GM19468 (cell line): ENCODE data around the gene ANXA2.
A peak's percentile ranks its signal among the peaks of the same experiment; 100 is the strongest.

Experiments used
- ATAC-seq: cut with Tn5 transposase; IDR thresholded peaks from one replicate; pipeline ENCODE4 v1.9.1; 2021; ENCODE audit warnings: mild to moderate bottlenecking, moderate library complexity, moderate number of reproducible peaks; ENCODE audit not compliant: unreplicated experiment; ENCODE audit errors: extremely low read depth

ANXA2 gene

DNA sequence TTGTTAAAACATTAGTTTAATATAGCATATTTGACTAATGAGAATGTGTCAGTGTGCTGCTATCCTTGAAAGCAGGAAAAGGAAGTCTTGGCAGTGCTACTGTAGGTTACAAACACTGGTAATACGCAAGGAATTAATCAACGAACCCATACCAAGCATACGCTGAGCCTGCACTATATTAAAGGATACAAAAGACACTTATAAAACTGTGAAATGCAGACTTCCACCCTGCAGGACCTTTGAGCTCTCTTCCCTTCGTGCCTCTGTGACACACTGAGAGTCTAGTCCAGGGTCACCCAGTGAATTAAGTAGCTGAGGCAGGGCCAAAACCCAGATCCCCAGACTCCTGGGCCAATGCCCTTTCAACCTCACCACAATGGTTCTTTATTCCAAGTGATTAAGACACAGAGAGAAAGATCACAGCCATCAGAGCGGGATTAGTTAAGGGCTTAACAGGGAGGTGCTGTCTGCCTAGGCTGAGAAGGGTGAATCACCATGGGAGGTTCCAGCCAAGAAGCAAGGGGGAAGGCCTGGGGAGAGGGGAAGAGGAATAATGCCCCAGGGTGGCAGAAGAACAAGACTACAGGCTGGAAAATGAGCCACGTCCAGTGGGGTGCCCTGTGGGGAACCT lies 6.8 kb downstream of the ANXA2 start:
- ATAC-seq, result no peak

DNA sequence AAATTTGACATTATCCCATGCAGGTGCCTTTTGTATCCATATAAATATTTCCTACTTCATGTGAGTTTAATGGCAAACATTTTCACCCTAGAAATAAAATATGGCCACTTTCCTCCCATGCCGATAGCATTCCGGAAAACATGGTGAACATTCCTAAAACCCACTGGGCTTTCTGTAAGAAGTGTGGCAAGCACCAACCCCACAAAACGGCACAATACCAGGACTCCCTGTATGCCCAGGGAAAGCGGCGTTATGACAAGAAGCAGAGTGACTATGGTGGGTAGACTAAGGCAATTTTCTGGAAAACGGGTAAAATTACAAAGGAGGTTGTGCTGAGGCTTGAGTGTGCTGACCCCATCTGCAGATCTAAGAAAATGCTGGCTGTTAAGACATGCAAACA lies 7.6 kb downstream of the ANXA2 start:
- ATAC-seq, result no peak

DNA sequence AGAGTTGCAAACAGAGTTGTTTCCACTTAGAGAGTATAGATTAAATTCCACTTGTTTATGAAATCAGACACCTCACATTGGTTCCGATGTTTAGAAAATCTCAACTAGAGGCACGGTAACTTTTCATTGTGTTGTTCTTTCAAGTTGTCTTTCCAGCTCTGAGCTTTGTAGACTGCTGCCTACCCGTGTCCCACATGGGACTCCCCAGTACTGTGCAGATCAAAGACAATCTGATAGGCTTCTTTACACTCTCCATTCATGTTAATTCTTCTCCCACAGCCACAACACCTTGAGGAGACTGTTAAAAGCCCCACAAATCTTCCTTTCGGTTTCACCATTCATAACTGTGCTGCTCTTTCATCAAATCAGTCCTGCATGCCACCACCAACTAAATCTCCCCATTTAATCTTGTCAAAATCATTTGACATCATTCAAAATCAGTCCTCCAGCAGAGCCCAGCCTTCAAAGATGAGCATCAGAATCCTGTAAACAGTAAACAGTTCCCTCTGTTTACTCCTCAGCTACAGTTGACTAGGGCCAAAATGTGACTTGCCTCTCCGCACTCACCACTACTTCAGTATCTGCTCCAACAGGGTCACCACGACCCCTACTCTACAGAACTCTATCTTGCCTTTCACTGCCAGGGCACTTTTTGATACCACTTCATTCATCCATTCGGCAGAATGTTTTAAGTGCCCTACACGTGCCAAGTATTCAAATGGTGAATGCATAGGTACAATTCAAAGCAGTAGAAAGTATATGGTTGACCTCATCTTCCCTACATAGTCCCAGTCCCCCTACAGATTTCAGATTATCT lies 8.3 kb downstream of the ANXA2 start:
- peak; percentile 51 for ATAC-seq

DNA sequence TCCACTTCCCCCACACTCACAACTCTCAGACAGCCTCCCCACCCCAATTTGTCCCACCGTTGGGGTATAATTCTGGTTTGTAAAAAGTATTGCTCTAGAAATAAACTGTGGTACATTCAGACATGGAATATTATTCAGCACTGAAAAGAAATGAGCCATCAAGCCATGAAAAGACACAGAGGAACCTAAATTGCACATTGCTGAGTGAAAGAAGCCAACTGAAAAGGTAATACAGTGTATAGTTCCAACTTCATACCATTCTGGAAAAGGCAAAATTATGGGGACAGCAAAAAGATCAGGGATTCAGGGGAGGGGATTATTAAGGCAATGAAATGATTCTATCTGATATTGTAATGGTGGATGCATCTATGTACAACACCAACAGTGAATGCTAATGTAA lies 10.5 kb downstream of the ANXA2 start:
- ATAC-seq, result no peak

DNA sequence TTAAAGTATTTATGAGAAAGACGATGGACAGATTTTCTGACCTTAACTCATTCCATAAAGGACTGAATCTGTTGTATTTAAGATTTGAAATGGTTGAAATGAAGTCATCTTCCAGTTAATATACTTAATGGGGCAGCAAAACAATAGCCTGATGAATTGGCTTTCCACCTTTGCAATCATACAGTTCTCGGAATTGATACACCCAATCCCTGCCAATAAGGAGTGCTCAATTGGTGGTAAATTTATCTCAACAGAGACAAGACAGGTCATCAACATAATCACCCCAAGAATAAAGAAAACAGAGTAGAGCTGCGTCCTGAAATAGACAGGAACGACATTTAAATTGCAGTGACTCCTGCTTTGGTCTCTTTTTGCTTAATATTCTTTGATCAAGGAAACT lies 11.2 kb downstream of the ANXA2 start:
- no peak for ATAC-seq

DNA sequence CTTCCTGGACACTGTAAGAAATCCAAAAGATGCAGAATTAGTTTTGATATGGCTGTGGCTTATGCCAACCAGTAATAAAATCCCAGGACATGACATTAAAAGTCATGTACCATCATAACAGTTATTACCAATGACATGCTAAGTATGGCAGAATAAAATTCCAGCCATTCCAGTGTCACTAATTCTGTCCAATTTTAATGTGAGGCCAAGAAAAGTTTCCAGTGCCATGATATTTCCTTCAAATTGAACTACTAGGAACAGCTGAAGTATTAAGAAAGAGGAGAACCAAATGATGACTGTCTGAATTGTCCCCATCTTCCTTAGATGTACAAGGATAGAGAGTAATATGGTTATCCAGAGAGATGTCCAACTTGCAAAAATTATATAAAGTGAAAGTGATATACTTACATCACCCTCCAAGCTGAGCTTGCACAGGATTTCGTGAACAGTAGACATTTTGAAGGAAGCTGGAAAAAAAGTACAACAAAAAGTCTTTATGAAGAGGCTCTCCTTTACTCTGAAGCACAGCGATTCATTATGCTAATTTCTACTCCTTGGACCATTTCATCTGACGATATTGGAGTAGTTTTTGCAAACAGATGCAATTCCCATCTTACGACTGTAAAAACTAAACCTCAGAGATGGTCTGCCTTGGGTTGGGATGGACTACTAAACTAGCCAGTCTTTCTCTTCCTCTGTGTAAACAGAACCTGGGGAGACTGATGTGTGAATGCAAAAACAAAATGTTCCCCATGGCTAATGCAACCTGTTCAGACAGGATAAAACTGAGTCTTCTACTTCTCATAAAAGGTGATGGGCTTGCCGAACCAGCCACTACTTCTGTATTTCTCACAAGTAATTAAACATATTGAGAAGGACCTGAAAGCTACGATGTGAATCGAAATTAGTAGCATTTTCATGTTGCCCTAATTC lies 11.9 kb downstream of the ANXA2 start:
- no peak for ATAC-seq

DNA sequence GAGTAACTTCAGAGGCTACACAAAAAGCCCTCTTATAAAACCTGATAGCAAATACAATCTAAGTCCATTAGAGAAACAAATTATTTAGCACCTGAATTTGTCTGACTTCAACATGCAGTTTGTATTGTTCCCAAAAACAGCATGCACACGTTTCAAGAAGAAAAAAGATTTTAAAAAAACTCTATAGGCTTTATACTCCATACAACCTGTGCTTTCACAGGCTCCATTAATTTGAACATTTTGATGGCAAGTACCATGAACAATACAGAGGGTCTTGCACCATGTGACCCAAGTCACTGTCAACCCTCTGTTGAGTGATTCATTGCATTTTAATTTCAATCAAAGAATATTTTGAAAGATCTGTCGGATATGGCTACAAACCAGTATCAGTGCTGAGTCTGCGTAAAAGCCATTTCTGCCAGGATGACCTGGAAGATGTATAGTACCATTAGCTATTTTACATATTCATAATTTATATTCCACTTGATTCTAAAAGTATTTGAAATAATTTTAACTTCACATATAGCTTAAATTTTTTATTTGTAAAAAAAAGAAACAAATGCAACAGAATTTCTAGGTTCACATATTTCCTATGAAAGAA lies 13.2 kb downstream of the ANXA2 start:
- ATAC-seq, result no peak

DNA sequence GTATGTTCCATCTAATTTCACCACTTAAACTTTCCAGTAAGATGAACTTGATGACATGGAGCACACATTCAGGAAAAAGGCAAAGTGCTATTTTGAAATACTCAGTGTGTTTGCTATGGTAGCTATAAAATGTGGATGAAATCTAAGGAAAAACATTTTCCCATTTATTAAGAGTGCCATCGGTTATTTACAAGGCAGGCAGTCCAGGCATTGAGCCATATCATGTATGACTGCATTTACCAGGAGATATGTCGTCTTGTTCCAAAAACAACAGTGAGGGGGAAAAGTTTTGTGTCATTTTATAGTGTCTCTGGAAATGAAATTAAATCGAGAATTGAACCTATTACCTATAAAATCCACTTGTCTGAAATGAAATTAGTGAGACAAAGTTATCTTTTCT lies 13.7 kb downstream of the ANXA2 start:
- no peak for ATAC-seq

DNA sequence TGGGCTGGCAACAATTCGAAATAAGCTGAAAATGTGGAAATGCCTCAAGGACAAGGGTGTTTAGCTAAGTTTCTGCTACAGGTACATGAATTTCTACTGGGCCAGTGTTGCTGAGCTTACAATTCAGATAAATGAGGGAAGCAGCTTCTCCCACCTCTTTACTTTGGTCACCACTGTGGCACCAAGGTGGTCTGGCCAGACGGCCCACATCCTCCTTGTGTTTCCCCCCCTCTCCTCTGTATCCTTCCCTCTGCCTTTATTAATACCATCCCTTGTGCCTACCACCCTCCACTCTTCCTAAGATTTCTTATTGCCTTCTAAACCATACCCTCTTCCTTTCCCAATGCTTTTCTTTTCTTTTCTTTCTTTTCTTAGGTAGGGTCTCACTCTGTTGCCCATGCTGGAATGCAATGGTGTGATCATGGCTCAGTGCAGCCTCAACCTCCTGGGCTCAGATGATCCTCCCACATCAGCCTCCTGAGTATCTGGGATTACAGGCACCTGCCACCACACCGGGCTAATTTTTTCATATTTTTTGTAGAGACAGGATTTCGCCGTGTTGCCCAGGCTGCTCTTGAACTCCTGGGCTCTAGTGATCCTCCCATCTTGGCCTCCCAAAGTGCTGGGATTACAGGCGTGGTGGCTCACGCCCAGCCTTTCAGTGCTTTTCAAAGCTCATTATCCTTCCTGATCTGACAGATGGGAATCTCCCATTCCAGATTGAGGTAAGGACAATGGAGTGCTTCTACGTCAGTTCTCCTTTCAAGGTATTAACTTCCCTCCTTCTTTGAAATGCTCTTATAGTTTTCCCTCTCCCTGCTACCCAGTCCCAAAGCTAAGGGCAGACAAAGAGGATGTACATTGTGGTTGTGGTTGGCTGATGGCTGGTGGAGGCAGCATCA lies 14.8 kb downstream of the ANXA2 start:
- ATAC-seq, result no peak

DNA sequence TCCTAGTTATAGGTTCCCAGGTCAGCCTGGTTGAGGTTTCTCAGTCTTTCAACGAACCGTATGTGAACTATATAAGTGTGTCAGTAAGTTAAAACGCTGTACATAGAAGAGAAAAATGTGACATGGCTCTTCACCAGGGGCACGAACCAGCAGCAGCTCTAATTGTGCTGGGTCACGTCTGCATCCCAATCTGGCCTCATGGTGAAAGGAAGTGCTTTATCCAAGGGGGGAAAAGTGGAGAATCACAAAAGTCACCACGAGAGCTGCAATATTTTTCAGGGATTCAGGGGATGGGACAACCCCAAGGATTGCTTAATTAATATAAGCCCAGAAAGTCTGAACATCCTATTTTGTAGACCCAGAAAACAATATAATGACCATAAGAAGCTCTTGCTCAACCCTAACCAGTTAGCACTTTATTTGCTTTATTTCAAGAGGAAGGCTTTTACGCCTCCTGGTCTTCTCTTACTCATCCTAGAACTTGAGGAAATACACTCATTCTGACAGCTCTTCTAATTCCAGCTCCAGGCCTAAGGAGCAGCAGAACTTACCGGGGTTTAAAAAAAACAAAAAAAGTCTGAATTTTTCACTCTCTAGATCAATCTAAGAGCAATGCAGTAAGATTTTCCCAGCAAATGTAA lies 16.5 kb downstream of the ANXA2 start:
- no peak for ATAC-seq

DNA sequence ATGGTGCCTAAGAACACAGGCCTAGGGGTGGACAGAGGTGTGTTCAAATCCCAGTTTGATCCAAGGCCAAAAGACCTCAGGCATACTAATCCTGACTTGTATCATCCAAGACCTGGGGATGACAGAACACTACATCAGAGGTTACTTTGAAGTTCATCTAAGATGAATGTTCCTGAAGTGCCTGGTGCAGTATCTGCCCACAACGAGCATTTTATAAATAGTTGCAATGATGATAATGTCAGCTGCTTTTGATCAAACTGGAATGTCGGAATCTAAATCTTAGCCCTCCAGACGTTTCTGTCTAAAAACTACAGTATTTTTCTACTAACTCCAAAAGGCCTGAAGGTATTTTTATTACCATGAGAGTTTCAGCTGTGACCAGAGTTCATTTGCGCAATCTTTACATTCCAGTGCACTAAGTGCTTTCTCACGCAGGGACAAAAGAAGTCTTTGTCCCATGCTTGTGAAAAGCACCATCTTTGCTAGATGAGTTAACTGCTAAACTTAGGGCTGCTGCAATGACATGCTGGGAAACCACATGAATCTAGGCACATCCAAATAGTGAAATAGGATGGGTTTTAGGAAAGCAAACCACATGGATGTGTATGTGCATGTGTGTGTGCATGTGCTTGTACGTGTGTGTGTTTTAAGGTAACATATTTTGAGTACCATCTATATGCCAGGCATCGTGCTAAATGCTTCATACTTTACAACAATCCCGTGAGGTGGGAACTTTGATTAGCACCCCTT lies 18.1 kb downstream of the ANXA2 start:
- ATAC-seq, result no peak

DNA sequence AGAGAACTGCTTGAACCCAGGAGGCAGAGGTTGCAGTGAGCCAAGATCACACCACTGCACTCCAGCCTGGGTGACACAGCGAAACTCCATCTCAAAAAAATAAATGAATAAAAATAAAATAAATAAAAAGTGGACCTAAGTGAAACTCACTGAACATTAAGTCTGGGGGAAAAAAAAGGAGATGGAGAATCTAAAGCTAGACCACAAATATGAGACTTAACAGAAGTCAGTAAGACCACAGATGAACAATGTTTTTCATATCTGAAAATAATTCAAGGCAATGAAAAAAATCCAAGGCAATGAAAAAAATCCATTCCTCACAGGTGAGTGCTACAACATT lies 18.6 kb downstream of the ANXA2 start:
- ATAC-seq, result no peak

DNA sequence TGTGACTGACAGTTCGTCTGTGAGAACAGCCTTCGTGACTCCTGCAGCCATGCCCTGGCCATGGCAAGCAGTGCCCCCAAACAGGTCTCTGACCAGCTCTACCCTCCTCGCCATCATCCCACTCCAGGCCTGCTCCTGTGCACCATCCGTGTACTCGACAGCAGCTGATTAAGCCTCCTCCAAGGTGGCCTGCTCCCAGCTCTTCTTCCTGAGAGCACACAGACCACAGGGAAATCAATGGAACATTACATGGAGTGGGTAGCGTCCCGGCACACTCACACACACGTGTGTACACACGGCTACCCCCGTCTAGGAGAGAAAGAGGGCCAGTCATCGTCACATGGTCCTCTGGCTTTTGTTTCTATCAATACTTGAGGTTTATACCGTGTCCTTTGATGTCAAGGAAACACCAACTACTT lies 21.1 kb downstream of the ANXA2 start:
- ATAC-seq, result no peak

DNA sequence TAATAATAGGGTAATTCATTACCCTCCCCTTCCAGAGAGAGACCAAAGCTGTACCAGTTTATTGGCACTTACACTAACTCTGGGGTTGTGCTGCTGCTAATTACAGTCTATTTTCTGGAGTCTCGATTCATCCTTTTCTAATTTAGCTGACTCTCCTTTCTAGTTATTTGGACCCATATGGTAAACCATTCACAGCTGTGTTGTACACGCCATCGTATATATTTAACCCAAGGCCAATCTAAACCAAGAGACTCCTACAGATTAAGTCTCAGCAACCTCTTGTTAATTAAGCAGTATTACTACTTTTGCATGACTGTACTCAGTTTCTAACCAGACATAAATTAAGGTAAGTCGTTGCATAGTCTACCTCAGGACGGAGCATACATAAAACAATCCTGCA lies 22.5 kb downstream of the ANXA2 start:
- ATAC-seq, result no peak

DNA sequence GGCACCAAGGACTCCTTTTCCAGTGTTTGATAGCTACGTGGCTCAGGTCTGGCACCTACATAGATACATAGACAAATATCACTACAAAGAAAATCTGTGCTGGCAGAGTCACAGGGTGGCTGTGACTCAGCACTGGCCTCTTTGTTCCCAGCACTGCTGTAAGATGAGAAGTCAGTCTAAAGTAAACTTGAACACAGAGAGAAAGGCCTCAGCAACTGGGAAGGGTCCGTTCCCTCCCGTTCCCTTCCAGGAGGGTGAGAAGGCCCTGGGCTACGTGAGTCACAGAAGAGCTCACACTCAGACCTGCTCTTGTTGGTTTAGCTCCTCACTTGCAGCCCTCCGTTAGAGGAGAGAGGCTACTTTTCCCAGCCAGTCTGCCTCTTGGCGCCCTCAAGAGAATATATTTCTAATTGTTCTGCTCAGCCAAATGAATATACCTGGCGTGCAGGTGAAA lies 23.1 kb downstream of the ANXA2 start:
- ATAC-seq, result no peak

DNA sequence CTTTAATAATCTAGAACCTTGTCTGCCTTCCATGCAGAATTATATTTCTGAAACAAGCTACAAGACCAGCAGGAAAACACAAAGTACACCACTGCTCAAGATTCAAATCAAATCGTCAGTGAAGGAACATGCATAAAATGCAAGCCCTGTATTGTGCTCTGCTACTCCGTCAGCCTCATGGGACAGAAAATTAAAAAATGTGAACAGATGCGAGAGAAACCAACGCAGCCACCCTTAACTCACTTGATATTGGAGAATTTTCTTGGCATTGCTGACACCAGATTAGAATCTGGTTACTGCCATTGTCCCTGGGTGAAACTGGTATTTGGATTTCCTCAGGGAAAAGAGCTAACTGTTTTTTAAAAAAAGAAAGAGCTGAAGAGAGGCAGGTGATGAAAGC lies 23.6 kb downstream of the ANXA2 start:
- ATAC-seq, result no peak

DNA sequence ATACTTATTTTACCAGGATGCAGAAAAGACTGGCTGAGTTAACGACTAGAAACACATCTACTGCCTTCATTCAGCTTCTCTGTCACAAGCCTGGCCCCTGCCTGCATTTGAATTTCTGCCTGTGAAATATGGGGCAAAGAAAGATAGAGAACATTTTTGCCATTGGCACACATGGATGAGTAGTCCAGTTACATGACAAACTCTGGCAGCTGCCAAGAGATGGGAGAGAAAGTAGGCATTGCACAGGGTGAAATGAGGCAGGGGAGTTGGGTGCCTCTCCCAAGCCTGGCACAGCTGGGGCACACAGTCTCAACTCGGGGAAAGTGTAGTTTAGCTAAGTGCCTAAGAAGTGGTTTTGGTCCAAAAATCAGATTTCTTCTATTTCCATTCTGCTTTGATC lies 24.0 kb downstream of the ANXA2 start:
- no peak for ATAC-seq

DNA sequence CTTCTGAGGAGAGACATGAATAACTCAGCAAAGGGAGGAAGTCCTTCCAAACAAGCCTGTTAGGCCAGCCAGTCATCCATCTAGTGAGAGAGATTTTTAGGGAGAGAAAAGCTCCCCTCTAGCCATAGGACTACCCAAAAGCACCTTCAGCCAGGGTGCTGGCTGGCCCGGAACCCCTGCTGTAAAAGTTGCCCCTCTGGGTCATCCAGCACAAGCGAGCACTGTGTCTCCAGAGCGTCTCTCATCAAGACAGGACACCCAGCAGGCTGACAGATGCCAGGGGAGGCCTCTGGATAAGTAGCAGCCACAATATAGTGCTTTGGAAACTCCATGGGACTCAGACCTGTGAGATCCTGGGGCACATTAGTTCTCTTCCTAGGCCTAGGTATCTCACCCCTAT lies 24.5 kb downstream of the ANXA2 start:
- no peak for ATAC-seq
